Body of pancreas (tissue), 4 donors: ENCODE results near the gene PPIL1. TPM values are rescaled to one million over a fixed set of nuclear protein-coding genes. Genes with fewer than 3 reads are reported as not detected.

Source experiments
- ATAC-seq: fragments of 150-250 bp; one replicate; pipeline ENCODE4 v1.9.1; 2016
- DNase-seq, 4 donors: peaks; one replicate each; pipeline ENCODE4 v3.0.0-alpha.2; 2019
- H3K27ac ChIP-seq, 4 donors: fragments of 200-600 bp; sonication (generic); 1 replicate in 3 of 4; 2 replicates in 1 of 4; pipeline versions ENCODE4 v1.5.1 to v1.6.1; 2016 to 2019; ENCODE audit warnings: mild to moderate bottlenecking in 1 of 4, mixed read lengths in 1 of 4, moderate library complexity in 1 of 4
- H3K27me3 ChIP-seq, 2 donors: fragments of 200-600 bp; sonication (generic); one replicate each; pipeline ENCODE4 v1.6.0; 2016; ENCODE audit warnings: mild to moderate bottlenecking in 1 of 2
- H3K36me3 ChIP-seq, 2 donors: fragments of 200-600 bp; sonication (generic); replicated peaks in 1 of 2; 2 replicates each; pipeline ENCODE4 v1.5.1; 2016; ENCODE audit warnings: low read depth in 2 of 2; ENCODE audit not compliant: insufficient read depth in 1 of 2
- H3K4me1 ChIP-seq: fragments of 200-600 bp; sonication (generic); one replicate; pipeline ENCODE4 v1.6.0; 2016
- H3K4me3 ChIP-seq, 2 donors: fragments of 200-600 bp; sonication (generic); 1 replicate in 1 of 2; 2 replicates in 1 of 2; pipeline ENCODE4 v1.5.1; 2016 to 2019
- H3K9me3 ChIP-seq, 3 donors: fragments of 200-600 bp; sonication (generic); 1 replicate in 2 of 3; 2 replicates in 1 of 3; pipeline ENCODE4 v1.5.1; 2016
- POLR2A ChIP-seq, 3 donors: fragments of 450-650 bp; IDR thresholded peaks; one replicate each; pipeline ENCODE4 v1.6.1; 2016; ENCODE audit warnings: antibody characterized with exemption in 3 of 3, mild to moderate bottlenecking in 2 of 3
- WGBS, 2 donors: methylation state at CpG; one replicate each; pipeline ENCODE4 v1.1.5; 2017; 5-methylcytosine and 5-hydroxymethylcytosine counted together
- intact Hi-C: fragments of 100-400 bp; cut with DNase I; formaldehyde crosslinking; loops from one replicate; pipeline ENCODE4 v1.15.1; 2023
- total RNA-seq, 2 donors: library from RNA; depleted of rRNA; stranded (reverse); fragments of >200 nt; gene quantifications; one replicate each; pipeline ENCODE4 v1.1.0, GENCODE V29; 2016
- TF ChIP-seq, protein P1 (sequence below), 7 experiments: fragments of 450-650 bp in 4 of 7; fragments of 200-600 bp in 3 of 7; sonication (generic) in 3 of 7; IDR thresholded peaks; one replicate each; pipeline ENCODE4 v1.5.1; 2016 to 2019; ENCODE audit warnings: antibody characterized with exemption in 7 of 7

Gene PPIL1
- total RNA-seq, 2 donors from 2014 or later, result 5.9 to 6.5 TPM

DNA sequence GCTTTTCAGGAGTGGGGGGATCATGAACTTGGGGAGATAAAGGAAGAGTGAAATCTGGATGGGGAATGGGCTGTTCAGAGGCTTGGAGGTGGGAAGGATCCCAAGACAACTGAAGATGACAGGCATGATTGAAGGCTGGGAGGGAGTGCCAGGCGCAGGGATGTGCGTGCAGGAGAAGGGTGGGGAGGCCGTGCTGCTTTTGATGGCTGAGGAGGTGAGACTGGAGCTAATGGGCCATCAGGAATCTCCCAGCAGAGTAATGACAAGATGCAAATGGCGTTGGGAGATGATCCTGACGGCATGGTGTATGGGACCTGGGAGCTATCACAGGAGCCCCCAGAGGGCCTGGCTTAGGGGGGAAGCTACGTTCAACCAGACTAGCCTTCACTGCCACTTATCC is 36.9 kb downstream of the PPIL1 start:
- H3K27me3 ChIP-seq, result no peaks in the 10 kb centered on the region
- no peaks in the 10 kb centered on the region for H3K36me3 ChIP-seq
- H3K27ac ChIP-seq, result no peak overlapping the region
- no peaks in the 10 kb centered on the region for H3K9me3 ChIP-seq
- H3K4me3 ChIP-seq, result no peak overlapping the region
- no peak for DNase-seq
- ATAC-seq, result no peak
- WGBS, 2 donors, result 92 to 95% methylated on average over 6 of the region's 6 CpGs
- TF ChIP-seq, protein P1, sequence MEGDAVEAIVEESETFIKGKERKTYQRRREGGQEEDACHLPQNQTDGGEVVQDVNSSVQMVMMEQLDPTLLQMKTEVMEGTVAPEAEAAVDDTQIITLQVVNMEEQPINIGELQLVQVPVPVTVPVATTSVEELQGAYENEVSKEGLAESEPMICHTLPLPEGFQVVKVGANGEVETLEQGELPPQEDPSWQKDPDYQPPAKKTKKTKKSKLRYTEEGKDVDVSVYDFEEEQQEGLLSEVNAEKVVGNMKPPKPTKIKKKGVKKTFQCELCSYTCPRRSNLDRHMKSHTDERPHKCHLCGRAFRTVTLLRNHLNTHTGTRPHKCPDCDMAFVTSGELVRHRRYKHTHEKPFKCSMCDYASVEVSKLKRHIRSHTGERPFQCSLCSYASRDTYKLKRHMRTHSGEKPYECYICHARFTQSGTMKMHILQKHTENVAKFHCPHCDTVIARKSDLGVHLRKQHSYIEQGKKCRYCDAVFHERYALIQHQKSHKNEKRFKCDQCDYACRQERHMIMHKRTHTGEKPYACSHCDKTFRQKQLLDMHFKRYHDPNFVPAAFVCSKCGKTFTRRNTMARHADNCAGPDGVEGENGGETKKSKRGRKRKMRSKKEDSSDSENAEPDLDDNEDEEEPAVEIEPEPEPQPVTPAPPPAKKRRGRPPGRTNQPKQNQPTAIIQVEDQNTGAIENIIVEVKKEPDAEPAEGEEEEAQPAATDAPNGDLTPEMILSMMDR (IDR thresholded peaks at IDR 0.05), result no peak
- no peak for TF ChIP-seq POLR2A (IDR thresholded peaks at IDR 0.05)
- peaks cover 21% of the 10 kb centered on the region for H3K4me1 ChIP-seq
- intact Hi-C loops, result no loop called here

DNA sequence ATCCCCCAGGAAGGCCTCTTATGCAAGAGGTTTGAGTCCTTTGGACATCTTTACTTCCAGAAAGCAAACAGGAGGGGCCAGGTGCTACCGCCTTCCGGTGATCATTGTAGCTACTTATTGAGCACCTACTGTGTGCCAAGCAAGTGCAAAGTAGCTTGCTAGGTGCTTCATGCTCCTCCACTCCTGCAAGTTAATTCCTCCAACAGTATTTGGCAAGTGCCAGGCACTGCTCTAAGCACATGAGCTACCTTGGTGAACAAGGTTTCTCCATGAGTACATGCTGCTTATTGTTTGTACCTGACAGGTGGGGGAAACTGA is 37.6 kb downstream of the PPIL1 start:
- Histone ChIP-seq H3K36me3 (no peaks in the 10 kb centered on the region), H3K4me3 (no peak overlapping the region), H3K27ac (no peak overlapping the region), H3K27me3 (no peaks in the 10 kb centered on the region), H3K9me3 (no peaks in the 10 kb centered on the region), H3K4me1 (peaks cover 21% of the 10 kb centered on the region)
- ATAC-seq (no peak), DNase-seq (no peak)
- WGBS, 2 donors, result 86 to 100% methylated on average over 2 of the region's 2 CpGs
- intact Hi-C loops, result no loop called here
- TF ChIP-seq, protein P1 (IDR thresholded peaks at IDR 0.05), result no peak
- TF ChIP-seq POLR2A (IDR thresholded peaks at IDR 0.05), result no peak

DNA sequence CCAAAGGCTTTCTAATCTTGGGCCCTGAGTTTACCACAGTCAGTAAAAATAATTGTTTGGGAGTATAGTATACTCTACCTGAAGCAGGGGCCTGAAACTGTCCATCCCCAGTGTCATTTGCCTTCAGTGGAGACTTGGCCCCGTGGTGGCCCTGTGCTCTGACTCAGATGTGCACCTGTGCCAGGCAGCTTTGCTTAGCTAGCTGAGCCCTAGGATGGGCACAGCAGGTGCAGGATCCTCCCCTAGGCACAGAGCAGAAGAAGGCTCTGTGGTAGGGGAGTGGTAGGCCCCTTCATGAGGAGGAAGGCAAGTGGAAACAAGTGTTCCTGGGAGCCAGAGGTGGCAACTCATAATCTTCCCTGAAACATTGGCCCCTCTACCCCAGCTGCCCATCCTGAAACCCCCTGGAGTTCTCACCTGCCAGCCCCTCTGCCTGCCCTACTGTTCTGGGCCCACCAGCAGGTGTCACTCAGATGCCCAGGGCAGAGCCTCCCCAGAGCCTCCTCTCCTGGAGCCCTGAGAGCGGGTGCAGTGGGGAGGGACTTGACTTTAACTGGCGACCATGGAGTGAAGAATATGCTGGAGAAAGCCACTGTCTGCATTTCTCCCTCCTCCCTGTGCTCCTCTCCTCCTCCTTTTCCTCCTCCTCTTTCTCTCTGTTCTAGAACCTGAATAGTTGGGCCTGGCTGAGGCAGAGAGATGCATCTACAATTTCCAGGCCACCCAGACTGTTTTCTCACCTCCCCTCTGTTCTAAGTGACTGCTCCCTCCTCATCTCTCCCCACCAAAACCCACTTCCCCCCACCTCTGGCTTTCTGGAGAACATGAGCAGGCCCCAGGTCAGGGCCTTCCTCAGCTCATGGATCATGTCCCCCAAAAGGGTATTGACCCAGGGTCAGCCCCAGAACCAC is 38.2 kb downstream of the PPIL1 start:
- DNase-seq (no peak), ATAC-seq (no peak)
- Histone ChIP-seq H3K4me3 (no peak overlapping the region), H3K9me3 (no peaks in the 10 kb centered on the region), H3K27ac (no peak overlapping the region), H3K4me1 (peaks cover 21% of the 10 kb centered on the region), H3K36me3 (no peaks in the 10 kb centered on the region), H3K27me3 (no peaks in the 10 kb centered on the region)
- WGBS, 2 donors, result 76 to 79% methylated on average over 2 to 3 of the region's 3 CpGs
- TF ChIP-seq POLR2A (IDR thresholded peaks at IDR 0.05), result no peak
- TF ChIP-seq, protein P1 (IDR thresholded peaks at IDR 0.05), result no peak
- intact Hi-C loops, result no loop called here

DNA sequence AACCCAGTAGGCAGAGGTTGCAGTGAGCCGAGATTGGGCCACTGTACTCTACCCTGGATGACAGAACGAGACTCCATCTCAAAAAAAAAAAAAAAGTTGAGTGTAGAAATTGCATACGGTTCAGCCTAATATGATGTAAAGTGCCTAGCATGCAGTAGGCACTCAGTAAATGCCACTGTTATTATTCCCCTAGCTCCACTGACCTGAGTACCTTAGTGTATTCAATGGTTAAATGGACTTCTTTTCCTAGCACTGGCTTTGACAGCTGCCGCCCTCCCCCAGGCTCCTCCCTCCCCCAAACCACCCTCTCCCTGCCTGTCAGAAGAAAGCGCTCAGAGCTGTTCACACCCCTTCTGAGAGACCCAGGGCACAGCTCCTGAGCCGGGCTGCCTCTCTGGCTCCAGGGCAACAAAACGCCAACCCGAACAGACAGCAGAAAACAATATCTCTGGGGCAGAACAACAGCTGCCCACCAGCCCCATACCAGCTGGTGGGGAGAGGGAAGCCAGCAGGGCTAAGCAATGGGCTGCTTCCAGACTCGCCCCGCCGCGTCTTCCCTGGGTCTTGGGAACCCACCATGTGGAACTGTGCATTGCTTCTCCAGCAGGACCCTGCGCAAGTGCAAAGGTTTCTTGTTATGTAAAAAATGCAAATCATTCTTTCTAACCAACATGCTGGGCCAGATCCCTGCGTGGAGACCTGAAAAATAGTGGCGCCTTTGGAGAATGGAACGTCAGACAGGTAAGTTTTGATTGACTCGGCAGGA is 39.8 kb downstream of the PPIL1 start:
- H3K27ac ChIP-seq, result no peak overlapping the region
- no peak for ATAC-seq
- H3K36me3 ChIP-seq, result no peaks in the 10 kb centered on the region
- DNase-seq, result no peak
- no peaks in the 10 kb centered on the region for H3K9me3 ChIP-seq
- H3K4me1 ChIP-seq, result peaks cover 17% of the 10 kb centered on the region
- TF ChIP-seq, protein P1 (IDR thresholded peaks at IDR 0.05), result no peak
- no peak for TF ChIP-seq POLR2A (IDR thresholded peaks at IDR 0.05)
- H3K4me3 ChIP-seq, result no peak overlapping the region
- no peaks in the 10 kb centered on the region for H3K27me3 ChIP-seq
- intact Hi-C loops, result no loop called here
- 73 to 76% methylated on average over 12 to 17 of the region's 17 CpGs for WGBS, 2 donors
